Left renal pelvis (tissue), 4 donors: ENCODE data around the gene CISH. TPM values are rescaled to one million over a fixed set of nuclear protein-coding genes. Genes with fewer than 3 reads are reported as not detected.
A peak's percentile ranks its signal among the peaks of the same experiment; 100 is the strongest.

Experiments used
- DNase-seq, 4 donors: peaks; one replicate each; pipeline ENCODE4 v3.0.0-alpha.2; 2013; ENCODE audit warnings: low read depth in 4 of 4, low spot score in 3 of 4
- polyA plus RNA-seq, 4 donors: library from polyadenylated mRNA; unstranded; fragments of 120-200 nt; gene quantifications; one replicate each; pipeline ENCODE4 v1.2.1, GENCODE V29; 2013; ENCODE audit not compliant: insufficient read length in 4 of 4

The CISH gene
- polyA plus RNA-seq, 4 donors, result 26.8 to 33.6 (median 31.0) TPM

- DNase-seq, result no peak
Measured at GRCh38 chr3:50575372-50575771, 36.2 kb downstream of the CISH start.

- no peak for DNase-seq
Measured at GRCh38 chr3:50574444-50574831, 37.1 kb downstream of the CISH start.

GRCh38 chr3:50573566-50574443 is 37.8 kb downstream of the CISH start:
- no peak for DNase-seq

- DNase-seq, result no peak
Measured at GRCh38 chr3:50572801-50573371, 38.7 kb downstream of the CISH start.

- peak in 2 of 4 donors; percentile 28 to 46 for DNase-seq
Measured at GRCh38 chr3:50572158-50572557, 39.4 kb downstream of the CISH start.

GRCh38 chr3:50571486-50571885 is 40.1 kb downstream of the CISH start:
- DNase-seq, result no peak

GRCh38 chr3:50570508-50571279 is 40.9 kb downstream of the CISH start:
- no peak for DNase-seq

- peak; percentile 92 to 95 (median 92) for DNase-seq
Measured at GRCh38 chr3:50568947-50569749, 42.4 kb downstream of the CISH start, which contains the start of gene HEMK1. HEMK1 (plus strand) TSS chr3:50569522; CDS start chr3:50571105, 1,583 bp downstream.

- peak; percentile 57 to 70 (median 63) for DNase-seq
Measured at GRCh38 chr3:50567386-50568167, 44.0 kb downstream of the CISH start, which contains the start of gene C3orf18. C3orf18 (minus strand) TSS chr3:50567747; CDS start chr3:50565699, 2,048 bp downstream.

GRCh38 chr3:50567011-50567385 is 44.6 kb downstream of the CISH start:
- DNase-seq, result no peak

- DNase-seq, result no peak
Measured at GRCh38 chr3:50564321-50564720, 47.3 kb downstream of the CISH start.

- DNase-seq, result no peak
Measured at GRCh38 chr3:50563867-50564266, 47.7 kb downstream of the CISH start.

- no peak for DNase-seq
Measured at GRCh38 chr3:50562861-50563260, 48.7 kb downstream of the CISH start.

GRCh38 chr3:50559702-50560101 is 51.9 kb downstream of the CISH start:
- DNase-seq, result no peak

GRCh38 chr3:50557915-50558314 is 53.7 kb downstream of the CISH start:
- no peak for DNase-seq

GRCh38 chr3:50557106-50557505 is 54.5 kb downstream of the CISH start:
- DNase-seq, result no peak
